Type B pancreatic cell (in vitro differentiated cells): ENCODE data around the gene LRRFIP1. TPM values are rescaled to one million over a fixed set of nuclear protein-coding genes. Genes with fewer than 3 reads are reported as not detected.

Source experiments
- DNase-seq: peaks from one replicate; pipeline ENCODE4 v3.0.0; 2021; ENCODE audit warnings: mixed read lengths; ENCODE audit not compliant: unreplicated experiment; ENCODE audit errors: extremely low spot score
- H3K27ac Mint-ChIP-seq: 2 replicates; pipeline ENCODE4 v1.8.0; 2021; ENCODE audit warnings: mild to moderate bottlenecking, mixed read lengths
- H3K27me3 Mint-ChIP-seq: 2 replicates; pipeline ENCODE4 v1.8.0; 2021; ENCODE audit warnings: mixed read lengths
- H3K36me3 Mint-ChIP-seq: 2 replicates; pipeline ENCODE4 v1.8.0; 2021; ENCODE audit warnings: mixed read lengths
- H3K4me1 Mint-ChIP-seq: one replicate; pipeline ENCODE4 v1.8.0; 2021; ENCODE audit warnings: mixed read lengths; ENCODE audit not compliant: unreplicated experiment
- H3K4me3 Mint-ChIP-seq: 2 replicates; pipeline ENCODE4 v1.8.0; 2021; ENCODE audit warnings: mild to moderate bottlenecking, mixed read lengths
- H3K9me3 Mint-ChIP-seq: 2 replicates; pipeline ENCODE4 v1.8.0; 2021; ENCODE audit warnings: mixed read lengths
- CTCF ChIP-seq: fragments of 200-600 bp; sonication (generic); conservative IDR thresholded peaks from 2 replicates; pipeline ENCODE4 v1.5.0; 2021; ENCODE audit warnings: antibody characterized with exemption, mild to moderate bottlenecking
- total RNA-seq: library from RNA; stranded (reverse); gene quantifications from 2 replicates; pipeline ENCODE4 v1.2.1, GENCODE V29; 2021; ENCODE audit warnings: low replicate concordance

The LRRFIP1 gene
- total RNA-seq, 1 donor from 2014 or later: 53.8 TPM

GRCh38 chr2:237631801-237632585, 4.6 kb downstream of the LRRFIP1 start:
- peaks cover 42% of the 10 kb centered on the region for H3K36me3 Mint-ChIP-seq
- H3K4me1 Mint-ChIP-seq: peaks cover 24% of the 10 kb centered on the region
- H3K9me3 Mint-ChIP-seq: peaks cover 15% of the 10 kb centered on the region
- no peak overlapping the region for H3K27ac Mint-ChIP-seq
- no peak for TF ChIP-seq CTCF
- no peak for DNase-seq
- H3K27me3 Mint-ChIP-seq: peaks cover 9% of the 10 kb centered on the region
- no peak overlapping the region for H3K4me3 Mint-ChIP-seq

GRCh38 chr2:237633061-237633561, 5.7 kb downstream of the LRRFIP1 start:
- peaks cover 42% of the 10 kb centered on the region for H3K36me3 Mint-ChIP-seq
- peaks cover 7% of the 10 kb centered on the region for H3K27me3 Mint-ChIP-seq
- H3K27ac Mint-ChIP-seq: no peak overlapping the region
- TF ChIP-seq CTCF: no peak
- H3K4me1 Mint-ChIP-seq: peaks cover 23% of the 10 kb centered on the region
- no peak overlapping the region for H3K4me3 Mint-ChIP-seq
- DNase-seq: no peak
- H3K9me3 Mint-ChIP-seq: peaks cover 15% of the 10 kb centered on the region

- Mint-ChIP-seq H3K27ac (no peak overlapping the region), H3K36me3 (peaks cover 29% of the 10 kb centered on the region), H3K9me3 (peaks cover 22% of the 10 kb centered on the region), H3K4me3 (no peak overlapping the region), H3K27me3 (no peaks in the 10 kb centered on the region), H3K4me1 (no peaks in the 10 kb centered on the region)
- TF ChIP-seq CTCF: no peak
- no peak for DNase-seq
Observed at GRCh38 chr2:237636578-237636977, 9.2 kb downstream of the LRRFIP1 start.

- Mint-ChIP-seq H3K9me3 (peaks cover 22% of the 10 kb centered on the region), H3K27me3 (no peaks in the 10 kb centered on the region), H3K36me3 (peaks cover 27% of the 10 kb centered on the region), H3K4me1 (no peaks in the 10 kb centered on the region), H3K4me3 (no peak overlapping the region), H3K27ac (no peak overlapping the region)
- no peak for TF ChIP-seq CTCF
- no peak for DNase-seq
Observed at GRCh38 chr2:237637429-237638135, 10.2 kb downstream of the LRRFIP1 start.

GRCh38 chr2:237638176-237638575, 10.8 kb downstream of the LRRFIP1 start:
- Mint-ChIP-seq H3K27me3 (no peaks in the 10 kb centered on the region), H3K4me3 (no peak overlapping the region), H3K36me3 (peaks cover 23% of the 10 kb centered on the region), H3K27ac (no peak overlapping the region), H3K9me3 (peaks cover 22% of the 10 kb centered on the region), H3K4me1 (no peaks in the 10 kb centered on the region)
- no peak for DNase-seq
- no peak for TF ChIP-seq CTCF
